IPS DF 4.7 (cell line): Measurements from ENCODE around the gene SAG.

ENCODE experiments used
- DNase-seq: peaks from one replicate; pipeline ENCODE4 v3.0.0-alpha.2; 2013; ENCODE audit warnings: low spot score; ENCODE audit errors: extremely low read depth

SAG gene

GRCh38 chr2:233288663-233289062 lies 19.0 kb upstream of the SAG start:
- no peak for DNase-seq

- no peak for DNase-seq
Observed at GRCh38 chr2:233289648-233290047, 18.0 kb upstream of the SAG start.

- no peak for DNase-seq
Observed at GRCh38 chr2:233290051-233290845, 17.4 kb upstream of the SAG start.

- DNase-seq, result no peak
Observed at GRCh38 chr2:233295891-233296290, 11.7 kb upstream of the SAG start.

GRCh38 chr2:233297076-233297475 lies 10.5 kb upstream of the SAG start:
- no peak for DNase-seq

- no peak for DNase-seq
Observed at GRCh38 chr2:233300401-233300800, 7.2 kb upstream of the SAG start.

- no peak for DNase-seq
Observed at GRCh38 chr2:233301248-233301647, 6.4 kb upstream of the SAG start.

GRCh38 chr2:233301811-233302210 lies 5.8 kb upstream of the SAG start:
- no peak for DNase-seq

GRCh38 chr2:233303252-233303651 lies 4.4 kb upstream of the SAG start:
- DNase-seq, result no peak

- no peak for DNase-seq
Observed at GRCh38 chr2:233311241-233311926, 3.8 kb downstream of the SAG start.

- DNase-seq, result no peak
Observed at GRCh38 chr2:233312874-233313273, 5.3 kb downstream of the SAG start.

- no peak for DNase-seq
Observed at GRCh38 chr2:233314180-233314925, 6.7 kb downstream of the SAG start.

GRCh38 chr2:233317196-233317943 lies 9.8 kb downstream of the SAG start:
- no peak for DNase-seq

GRCh38 chr2:233319256-233319655 lies 11.6 kb downstream of the SAG start:
- no peak for DNase-seq

- DNase-seq, result no peak
Observed at GRCh38 chr2:233320470-233320869, 12.9 kb downstream of the SAG start.

GRCh38 chr2:233321166-233321565 lies 13.6 kb downstream of the SAG start:
- DNase-seq, result no peak

GRCh38 chr2:233323851-233324250 lies 16.2 kb downstream of the SAG start:
- no peak for DNase-seq

GRCh38 chr2:233325256-233325655 lies 17.6 kb downstream of the SAG start:
- no peak for DNase-seq

- DNase-seq, result no peak
Observed at GRCh38 chr2:233325814-233326213, 18.2 kb downstream of the SAG start.

- DNase-seq, result no peak
Observed at GRCh38 chr2:233326500-233326899, 18.9 kb downstream of the SAG start.

- no peak for DNase-seq
Observed at GRCh38 chr2:233328922-233329321, 21.3 kb downstream of the SAG start.
